ENCODE data around the gene HERC3.

HERC3 gene

GRCh38 chr4:88591787-88592599 lies at the start of gene HERC3:
Gene HERC3 (plus strand): TSS chr4:88592480. CDS start chr4:88605824, 13,344 bp downstream.
- DNase-seq: peak; percentile 33

DNA sequence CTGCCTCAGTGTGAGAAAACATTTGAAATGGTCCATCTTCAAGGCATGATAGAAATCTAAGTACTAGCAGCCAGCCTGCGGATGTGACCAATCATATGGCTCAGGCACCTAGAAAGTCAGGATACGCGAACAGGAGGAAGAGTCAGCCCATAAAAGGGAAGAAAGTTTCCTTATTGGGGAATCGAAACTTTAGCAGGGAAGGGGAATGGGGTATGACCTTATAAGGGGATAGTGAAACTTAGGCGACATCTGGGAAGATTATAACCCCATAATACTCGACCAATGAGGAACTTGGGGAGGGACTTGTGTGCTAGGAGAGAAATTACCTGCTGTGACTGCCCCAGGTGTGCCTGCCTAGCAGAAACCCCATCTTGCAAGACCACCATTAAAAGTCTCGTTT lies 42.5 kb upstream of the HERC3 start:
- no peak for DNase-seq

- no peak for DNase-seq
Measured at GRCh38 chr4:88567591-88567990, 24.7 kb upstream of the HERC3 start.

DNA sequence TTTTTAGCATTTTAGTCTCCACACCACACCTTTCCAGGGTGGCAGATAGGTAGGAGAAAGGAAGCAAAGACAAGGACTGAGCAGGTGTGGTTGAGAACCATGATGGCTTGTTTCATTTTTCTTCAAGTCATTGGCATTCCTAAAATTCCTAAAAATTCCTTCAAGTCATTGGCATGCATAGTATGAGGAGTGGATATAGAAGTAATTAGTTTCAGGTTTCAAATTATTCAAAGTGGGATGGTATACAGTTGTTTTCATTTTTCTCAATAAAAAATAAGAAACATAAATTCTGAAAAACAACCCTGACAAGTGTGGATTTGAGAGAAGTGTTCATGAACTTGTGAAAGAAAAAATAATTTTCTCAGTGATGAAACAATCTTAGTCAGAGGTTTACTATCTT lies 22.3 kb upstream of the HERC3 start:
- no peak for DNase-seq

- DNase-seq: no peak
Measured at GRCh38 chr4:88573276-88573980, 18.9 kb upstream of the HERC3 start.

DNA sequence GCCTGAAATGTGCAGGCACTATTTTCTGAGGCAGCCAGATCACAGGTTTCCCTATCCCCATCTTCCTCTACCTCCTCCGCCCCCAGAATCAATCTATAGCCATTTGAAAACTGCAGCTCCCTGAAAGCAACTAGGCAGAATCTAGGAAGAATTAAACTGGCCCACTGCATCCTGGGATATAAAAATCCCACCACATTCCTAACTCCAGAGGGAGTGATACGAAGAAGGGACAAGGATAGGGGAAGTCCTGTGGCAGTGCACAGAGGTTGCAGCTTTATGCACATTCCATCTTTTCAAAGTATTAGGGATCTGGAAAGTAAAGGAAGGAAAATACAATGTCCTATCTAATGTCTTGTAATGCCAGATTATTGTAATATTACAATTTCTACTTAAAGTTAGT lies 18.3 kb upstream of the HERC3 start:
- no peak for DNase-seq

DNA sequence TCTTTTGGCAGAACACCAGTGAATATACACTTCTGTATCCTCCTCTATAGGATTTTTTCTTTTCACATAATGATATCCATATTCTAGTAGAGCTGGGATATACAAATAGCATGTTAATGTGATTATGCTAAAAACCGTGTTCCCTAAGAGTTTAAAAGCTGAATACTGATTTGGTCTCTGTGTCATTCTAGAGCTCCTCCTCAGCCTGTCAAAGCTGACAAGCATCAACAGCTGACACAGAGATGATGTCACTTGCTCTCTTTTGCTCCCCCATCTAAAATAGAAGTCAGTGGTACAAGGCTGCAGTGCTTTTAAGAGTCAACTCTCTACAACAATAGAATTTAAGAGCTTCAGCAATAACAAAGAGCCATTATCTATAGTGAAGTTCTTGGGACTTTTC lies 17.1 kb upstream of the HERC3 start:
- no peak for DNase-seq

DNA sequence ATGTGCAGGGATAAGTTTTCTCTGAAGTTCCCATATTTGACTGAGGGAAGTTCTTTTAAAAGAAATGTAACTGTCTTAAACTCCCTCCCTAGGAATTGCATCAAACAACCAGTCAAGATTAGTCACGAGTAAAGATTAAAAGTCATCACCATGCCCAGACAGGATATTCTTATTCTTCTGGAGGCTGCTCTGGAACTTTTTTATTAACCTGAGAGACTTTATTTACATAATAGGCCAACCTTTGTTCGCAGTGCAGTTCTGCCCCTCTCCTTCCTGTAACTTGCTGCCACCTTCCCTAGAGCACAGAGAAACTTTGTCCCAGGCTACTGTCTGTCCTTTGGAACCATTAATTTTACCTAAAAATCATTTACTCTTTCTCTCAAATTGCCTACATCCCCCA lies 9.8 kb upstream of the HERC3 start:
- DNase-seq: no peak

GRCh38 chr4:88583631-88584470 lies 8.4 kb upstream of the HERC3 start:
- DNase-seq: peak; percentile 65

- DNase-seq: peak; percentile 7
Measured at GRCh38 chr4:88584471-88584900, 7.8 kb upstream of the HERC3 start.

DNA sequence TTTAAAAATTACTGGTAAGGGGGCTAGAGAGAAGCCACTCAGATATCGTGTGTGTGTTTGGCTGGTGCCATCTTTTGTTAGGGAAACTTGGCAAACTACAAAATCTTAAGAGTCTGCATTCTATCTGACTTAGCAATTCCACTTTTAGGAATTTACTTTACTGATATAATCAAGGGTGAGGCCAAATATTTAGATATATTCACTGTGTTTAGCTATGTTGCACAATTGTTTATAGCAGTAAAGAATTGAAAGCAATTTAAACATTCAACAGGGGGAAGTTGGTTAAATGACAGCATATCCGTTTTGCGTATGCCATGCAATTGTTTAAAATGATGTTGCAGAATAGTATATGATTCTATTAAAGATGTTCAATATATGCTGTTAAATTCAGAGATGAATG lies 6.4 kb upstream of the HERC3 start:
- DNase-seq: no peak

DNA sequence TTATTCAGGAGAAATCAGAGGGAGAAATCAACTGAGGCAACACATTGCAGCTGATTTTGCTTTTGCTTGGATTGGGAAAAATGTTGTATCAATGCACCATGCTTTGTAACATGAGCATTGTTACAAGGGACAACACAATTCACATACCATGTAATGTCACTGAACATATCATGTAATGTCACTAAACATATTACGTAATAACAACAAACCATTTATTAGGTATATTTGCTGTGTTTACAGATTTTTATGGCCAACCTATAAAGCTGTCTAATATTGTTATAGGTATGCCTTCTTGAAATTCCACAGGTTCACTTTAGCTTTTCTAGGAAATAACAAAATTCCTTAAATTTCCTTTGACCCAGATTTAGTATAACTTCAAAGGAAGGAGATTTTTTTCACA lies 5.0 kb upstream of the HERC3 start:
- no peak for DNase-seq

GRCh38 chr4:88592600-88593448 lies 544 bp downstream of the HERC3 start:
- DNase-seq: no peak

- DNase-seq: no peak
Measured at GRCh38 chr4:88597970-88598660, 5.8 kb downstream of the HERC3 start.

DNA sequence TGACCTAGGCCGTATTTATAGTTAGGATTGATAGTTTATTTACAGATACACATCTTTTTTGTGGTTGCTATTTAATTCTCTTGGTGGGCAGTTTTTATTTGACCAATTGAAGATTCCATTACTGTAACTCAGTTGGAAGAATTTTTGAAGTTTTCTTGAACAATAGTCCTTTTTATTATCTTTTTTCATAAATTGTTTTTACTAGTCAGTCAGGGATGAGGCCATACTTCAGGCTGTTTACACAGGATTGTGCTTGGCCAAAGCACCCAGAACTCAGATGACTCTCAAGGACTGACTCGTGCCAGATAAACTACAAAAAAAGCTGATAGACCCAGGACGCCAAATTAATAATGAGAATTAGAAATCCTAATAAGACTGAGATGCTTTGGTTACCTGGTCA lies 7.0 kb downstream of the HERC3 start:
- DNase-seq: no peak

GRCh38 chr4:88599714-88600113 lies 7.4 kb downstream of the HERC3 start:
- DNase-seq: no peak

DNA sequence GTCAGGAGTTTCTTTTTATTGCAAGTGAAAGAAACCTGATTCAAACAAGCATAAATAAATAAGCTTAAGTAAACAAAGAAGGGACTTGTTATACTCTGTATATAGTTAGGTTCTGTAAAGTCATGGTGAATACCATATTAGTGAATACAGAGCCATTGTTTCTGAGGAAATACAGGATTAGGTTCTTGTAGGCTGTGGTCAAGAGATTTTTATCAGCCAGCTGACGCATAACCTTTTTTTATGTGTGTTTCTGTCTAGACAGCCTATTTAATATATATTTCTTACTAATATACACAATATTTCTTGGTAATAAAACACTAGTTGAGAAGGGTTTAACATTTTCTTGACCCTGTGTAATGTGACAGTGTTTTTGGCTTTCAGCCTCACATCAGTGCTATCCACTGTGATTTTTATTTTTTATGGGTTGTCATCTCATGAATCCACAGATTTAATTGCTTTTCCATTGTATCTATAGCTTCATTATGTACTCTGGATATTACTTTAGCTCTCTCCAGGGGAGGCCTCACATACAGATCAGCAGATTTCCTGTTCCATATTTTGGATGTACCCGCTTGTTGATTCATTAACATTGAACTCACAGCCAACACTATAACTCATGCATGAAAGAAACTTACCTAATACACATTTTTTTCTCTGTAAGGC lies 8.0 kb downstream of the HERC3 start:
- no peak for DNase-seq

GRCh38 chr4:88604978-88605678 lies 12.8 kb downstream of the HERC3 start:
- no peak for DNase-seq

- no peak for DNase-seq
Measured at GRCh38 chr4:88605736-88606135, 13.5 kb downstream of the HERC3 start.

DNA sequence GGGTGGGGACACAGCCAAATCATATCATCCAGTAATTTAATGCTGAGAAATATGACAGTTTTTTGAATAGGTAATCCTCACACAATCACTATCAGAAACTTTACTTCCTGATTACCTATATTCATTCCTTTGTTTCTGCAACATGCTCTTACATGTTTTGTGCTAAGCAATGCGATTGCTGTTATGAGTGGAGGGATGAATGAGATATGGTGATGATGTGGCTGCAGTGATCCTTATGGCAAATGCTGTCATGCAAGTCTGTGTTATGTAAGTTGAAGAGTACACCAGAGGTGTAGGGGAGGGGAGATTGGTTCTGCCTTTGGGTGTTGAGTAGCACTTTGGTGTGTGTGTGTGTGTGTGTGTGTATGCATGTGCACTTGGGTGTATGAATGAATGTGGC lies 14.6 kb downstream of the HERC3 start:
- no peak for DNase-seq

- DNase-seq: no peak
Measured at GRCh38 chr4:88609387-88609786, 17.1 kb downstream of the HERC3 start.
